HG03558 (cell line): ENCODE measurements around the gene JARID2.
"Not testable (repeated sequence)": the region's sequence is repeated elsewhere in the genome, so short reads cannot be mapped to it uniquely, and the experiment has no call there.

Experiments used
- ATAC-seq: cut with Tn5 transposase; IDR thresholded peaks from one replicate; pipeline ENCODE4 v1.9.1; 2021; ENCODE audit warnings: moderate number of reproducible peaks; ENCODE audit not compliant: unreplicated experiment; ENCODE audit errors: extremely low read depth

JARID2 gene

GRCh38 chr6:15522856-15523529, 277.1 kb downstream of the JARID2 start:
- ATAC-seq, result no peak

GRCh38 chr6:15523679-15524630, 278.1 kb downstream of the JARID2 start:
- no peak for ATAC-seq

- no peak for ATAC-seq
Observed at GRCh38 chr6:15524861-15525401, 279.1 kb downstream of the JARID2 start.

- ATAC-seq, result no peak
Observed at GRCh38 chr6:15526212-15526701, 280.4 kb downstream of the JARID2 start.

GRCh38 chr6:15527838-15528617, 282.2 kb downstream of the JARID2 start:
- ATAC-seq, result no peak

GRCh38 chr6:15528870-15529269, 283.0 kb downstream of the JARID2 start:
- ATAC-seq, result no peak

GRCh38 chr6:15530411-15530810, 284.5 kb downstream of the JARID2 start:
- ATAC-seq, result no peak

- no peak for ATAC-seq
Observed at GRCh38 chr6:15531973-15532372, 286.1 kb downstream of the JARID2 start.

GRCh38 chr6:15533379-15534026, 287.6 kb downstream of the JARID2 start:
- ATAC-seq, result no peak

- no peak for ATAC-seq
Observed at GRCh38 chr6:15534974-15535373, 289.1 kb downstream of the JARID2 start.

- no peak for ATAC-seq
Observed at GRCh38 chr6:15535495-15536197, 289.8 kb downstream of the JARID2 start.

- ATAC-seq, result no peak
Observed at GRCh38 chr6:15536198-15536955, 290.5 kb downstream of the JARID2 start.

GRCh38 chr6:15538106-15538505, 292.2 kb downstream of the JARID2 start:
- no peak for ATAC-seq

GRCh38 chr6:15538766-15539495, 293.1 kb downstream of the JARID2 start:
- ATAC-seq, result no peak

- no peak for ATAC-seq
Observed at GRCh38 chr6:15539722-15540270, 293.9 kb downstream of the JARID2 start.

- not testable (repeated sequence) for ATAC-seq
Observed at GRCh38 chr6:15543332-15543917, 297.6 kb downstream of the JARID2 start.

GRCh38 chr6:15544321-15544900, 298.5 kb downstream of the JARID2 start:
- no peak for ATAC-seq
